CD14-positive monocyte (primary cell): ENCODE data around the gene PIEZO2. TPM values are rescaled to one million over a fixed set of nuclear protein-coding genes. Genes with fewer than 3 reads are reported as not detected.

Experiments
- DNase-seq, 3 donors: peaks; one replicate each; pipeline ENCODE4 v3.0.0-alpha.2; 2011 to 2022
- H2AFZ ChIP-seq: 2 replicates; pipeline ENCODE4 v1.6.0; 2012; ENCODE audit warnings: mild to moderate bottlenecking, low read depth, low read length, inconsistent platforms; ENCODE audit not compliant: insufficient read depth, poor library complexity, severe bottlenecking
- H3K27ac ChIP-seq, 2 donors: 1 replicate in 1 of 2; 2 replicates in 1 of 2; pipeline ENCODE4 v1.5.1; 2012 to 2013; ENCODE audit warnings: low read length in 2 of 2, control low read depth in 1 of 2, inconsistent platforms in 1 of 2, low read depth in 1 of 2, mild to moderate bottlenecking in 1 of 2
- H3K27me3 ChIP-seq, 2 donors: one replicate each; pipeline versions ENCODE4 v1.6.0 to v1.6.1; 2011 to 2013; ENCODE audit warnings: low read length in 2 of 2; ENCODE audit not compliant: control insufficient read depth in 2 of 2, insufficient read depth in 2 of 2
- H3K36me3 ChIP-seq, 2 donors: replicated peaks in 1 of 2; 1 replicate in 1 of 2; 2 replicates in 1 of 2; pipeline versions ENCODE4 v1.5.1 to v1.6.1; 2012 to 2013; ENCODE audit warnings: low read length in 2 of 2, control low read depth in 1 of 2, inconsistent platforms in 1 of 2, mild to moderate bottlenecking in 1 of 2; ENCODE audit not compliant: insufficient read depth in 2 of 2, control insufficient read depth in 1 of 2
- H3K4me1 ChIP-seq, 2 donors: 1 replicate in 1 of 2; 2 replicates in 1 of 2; pipeline versions ENCODE4 v1.5.1 to v1.6.1; 2012 to 2013; ENCODE audit warnings: low read length in 2 of 2, control low read depth in 1 of 2, inconsistent platforms in 1 of 2, mild to moderate bottlenecking in 1 of 2, moderate library complexity in 1 of 2; ENCODE audit not compliant: insufficient read depth in 2 of 2, control insufficient read depth in 1 of 2
- H3K4me2 ChIP-seq: replicated peaks from 2 replicates; pipeline ENCODE3; 2012; ENCODE audit warnings: low read length, moderate library complexity, mild to moderate bottlenecking; ENCODE audit not compliant: poor library complexity, severe bottlenecking; ENCODE audit errors: extremely low read depth
- H3K4me3 ChIP-seq, 3 experiments: fragments of 200-600 bp in 1 of 3; sonication (generic) in 1 of 3; replicated peaks in 1 of 3; 1 replicate in 2 of 3; 2 replicates in 1 of 3; pipeline ENCODE4 v1.5.1; 2011 to 2013; ENCODE audit warnings: low read length in 3 of 3, mild to moderate bottlenecking in 3 of 3, control low read depth in 2 of 3, low read depth in 2 of 3, inconsistent platforms in 1 of 3, moderate library complexity in 1 of 3
- H3K79me2 ChIP-seq: 2 replicates; pipeline ENCODE4 v1.6.0; 2012; ENCODE audit warnings: mild to moderate bottlenecking, control low read depth, inconsistent platforms, low read length, moderate library complexity; ENCODE audit not compliant: insufficient read depth
- H3K9ac ChIP-seq: 2 replicates; pipeline ENCODE4 v1.6.0; 2017; ENCODE audit warnings: low read length, mild to moderate bottlenecking; ENCODE audit not compliant: insufficient read depth, poor library complexity, severe bottlenecking
- H3K9me3 ChIP-seq, 2 donors: replicated peaks in 1 of 2; 1 replicate in 1 of 2; 2 replicates in 1 of 2; pipeline versions ENCODE4 v1.5.1 to v1.6.1; 2012 to 2013; ENCODE audit warnings: low read length in 2 of 2, control low read depth in 1 of 2; ENCODE audit not compliant: control insufficient read depth in 1 of 2, insufficient read depth in 1 of 2
- H4K20me1 ChIP-seq: 2 replicates; pipeline ENCODE4 v1.6.0; 2012; ENCODE audit warnings: mild to moderate bottlenecking, low read length, control low read depth, moderate library complexity; ENCODE audit not compliant: insufficient read depth
- H3K27ac Mint-ChIP-seq, 7 donors: one replicate each; pipeline ENCODE4 v1.8.0; 2020; ENCODE audit warnings: mild to moderate bottlenecking in 7 of 7, mixed read lengths in 7 of 7, moderate library complexity in 6 of 7, inconsistent platforms in 2 of 7
- H3K27me3 Mint-ChIP-seq, 3 donors: one replicate each; pipeline ENCODE4 v1.8.0; 2021 to 2022; ENCODE audit warnings: low read depth in 3 of 3, mild to moderate bottlenecking in 3 of 3, mixed read lengths in 3 of 3, moderate library complexity in 3 of 3, inconsistent platforms in 1 of 3
- H3K36me3 Mint-ChIP-seq, 2 donors: one replicate each; pipeline ENCODE4 v1.8.0; 2020; ENCODE audit warnings: mixed read lengths in 2 of 2, inconsistent platforms in 1 of 2, mild to moderate bottlenecking in 1 of 2
- H3K4me1 Mint-ChIP-seq: one replicate; pipeline ENCODE4 v1.8.0; 2020; ENCODE audit warnings: mild to moderate bottlenecking, mixed read lengths
- H3K4me3 Mint-ChIP-seq, 2 donors: one replicate each; pipeline ENCODE4 v1.8.0; 2020; ENCODE audit warnings: mild to moderate bottlenecking in 2 of 2, mixed read lengths in 2 of 2, moderate library complexity in 1 of 2
- H3K9me3 Mint-ChIP-seq, 7 donors: one replicate each; pipeline ENCODE4 v1.8.0; 2020 to 2022; ENCODE audit warnings: mixed read lengths in 7 of 7, mild to moderate bottlenecking in 6 of 7, moderate library complexity in 6 of 7, inconsistent platforms in 2 of 7
- WGBS: methylation state at CpG from one replicate; pipeline ENCODE4 v1.1.5; 2013; ENCODE audit warnings: missing lambda C conversion rate; ENCODE audit not compliant: insufficient coverage; 5-methylcytosine and 5-hydroxymethylcytosine counted together
- intact Hi-C, 2 donors: fragments of 100-400 bp; cut with micrococcal nuclease; formaldehyde crosslinking; loops; one replicate each; pipeline versions ENCODE4 v1.15.0 to v1.15.1; 2023
- polyA plus RNA-seq, 3 donors: library from polyadenylated mRNA; depleted of rRNA in 1 of 3; unstranded in 2 of 3; stranded (reverse) in 1 of 3; fragments of 300-500 nt in 2 of 3; fragments of >200 nt in 1 of 3; fragmentation: Illumina TruSeq in 2 of 3; gene quantifications; 1 replicate in 2 of 3; 2 replicates in 1 of 3; pipeline ENCODE4 v1.2.3, GENCODE V29; 2012 to 2021
- TF ChIP-seq, protein P1 (sequence below): fragments of 200-600 bp; IDR thresholded peaks from one replicate; pipeline ENCODE4 v1.8.0; 2022; ENCODE audit warnings: antibody characterized with exemption, mild to moderate bottlenecking

The PIEZO2 gene
- polyA plus RNA-seq, 3 donors = not detected

DNA sequence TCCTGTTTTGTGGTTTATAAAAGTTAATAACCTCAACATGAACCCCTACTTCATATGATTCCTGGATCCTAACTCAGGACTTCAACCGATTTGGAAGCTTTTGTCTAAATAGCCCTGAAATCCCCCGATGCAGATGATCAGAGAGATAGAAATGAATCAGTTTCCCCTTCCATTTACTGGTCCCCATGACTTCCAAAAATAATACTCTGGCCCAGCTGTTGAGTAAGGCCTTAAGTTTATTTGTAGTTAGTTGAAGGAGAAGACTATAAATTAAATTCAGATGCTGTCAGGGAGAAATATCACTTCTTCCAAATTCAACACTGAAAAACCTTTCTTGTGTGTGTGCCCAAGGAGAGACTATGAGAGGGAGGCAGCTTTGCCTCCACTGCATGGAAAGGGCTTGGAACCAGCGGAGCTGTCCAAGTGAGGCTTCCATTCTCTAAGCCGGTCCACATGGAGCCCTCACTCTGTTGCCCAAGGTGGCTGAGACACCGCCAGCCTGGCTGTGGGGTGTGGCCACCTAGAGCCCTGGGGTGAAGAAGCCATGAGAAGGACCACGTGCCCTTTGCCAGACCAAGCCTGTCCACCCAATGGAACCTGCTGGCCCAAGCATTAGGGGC is 53.6 kb downstream of the PIEZO2 start:
- Mint-ChIP-seq H3K27me3 (peaks cover 0 to 4% (median 3%) of the 10 kb centered on the region in 3 donors), H3K36me3 (no peaks in the 10 kb centered on the region), H3K4me3 (no peak overlapping the region), H3K9me3 (peaks cover 0 to 10% (median 0%) of the 10 kb centered on the region in 7 donors), H3K4me1 (no peaks in the 10 kb centered on the region), H3K27ac (no peak overlapping the region)
- Histone ChIP-seq H3K4me2 (no peak overlapping the region), H3K79me2 (no peaks in the 10 kb centered on the region), H3K9ac (no peak overlapping the region), H2AFZ (no peak overlapping the region), H3K27me3 (no peaks in the 10 kb centered on the region), H3K9me3 (no peaks in the 10 kb centered on the region), H3K27ac (no peak overlapping the region), H4K20me1 (no peaks in the 10 kb centered on the region), H3K36me3 (no peaks in the 10 kb centered on the region), H3K4me3 (no peak overlapping the region), H3K4me1 (no peaks in the 10 kb centered on the region)
- TF ChIP-seq, protein P1, sequence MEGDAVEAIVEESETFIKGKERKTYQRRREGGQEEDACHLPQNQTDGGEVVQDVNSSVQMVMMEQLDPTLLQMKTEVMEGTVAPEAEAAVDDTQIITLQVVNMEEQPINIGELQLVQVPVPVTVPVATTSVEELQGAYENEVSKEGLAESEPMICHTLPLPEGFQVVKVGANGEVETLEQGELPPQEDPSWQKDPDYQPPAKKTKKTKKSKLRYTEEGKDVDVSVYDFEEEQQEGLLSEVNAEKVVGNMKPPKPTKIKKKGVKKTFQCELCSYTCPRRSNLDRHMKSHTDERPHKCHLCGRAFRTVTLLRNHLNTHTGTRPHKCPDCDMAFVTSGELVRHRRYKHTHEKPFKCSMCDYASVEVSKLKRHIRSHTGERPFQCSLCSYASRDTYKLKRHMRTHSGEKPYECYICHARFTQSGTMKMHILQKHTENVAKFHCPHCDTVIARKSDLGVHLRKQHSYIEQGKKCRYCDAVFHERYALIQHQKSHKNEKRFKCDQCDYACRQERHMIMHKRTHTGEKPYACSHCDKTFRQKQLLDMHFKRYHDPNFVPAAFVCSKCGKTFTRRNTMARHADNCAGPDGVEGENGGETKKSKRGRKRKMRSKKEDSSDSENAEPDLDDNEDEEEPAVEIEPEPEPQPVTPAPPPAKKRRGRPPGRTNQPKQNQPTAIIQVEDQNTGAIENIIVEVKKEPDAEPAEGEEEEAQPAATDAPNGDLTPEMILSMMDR = no peak
- WGBS = 85% methylated on average over 5 of the region's 6 CpGs
- no peak for DNase-seq
- intact Hi-C loops = no loop called here

DNA sequence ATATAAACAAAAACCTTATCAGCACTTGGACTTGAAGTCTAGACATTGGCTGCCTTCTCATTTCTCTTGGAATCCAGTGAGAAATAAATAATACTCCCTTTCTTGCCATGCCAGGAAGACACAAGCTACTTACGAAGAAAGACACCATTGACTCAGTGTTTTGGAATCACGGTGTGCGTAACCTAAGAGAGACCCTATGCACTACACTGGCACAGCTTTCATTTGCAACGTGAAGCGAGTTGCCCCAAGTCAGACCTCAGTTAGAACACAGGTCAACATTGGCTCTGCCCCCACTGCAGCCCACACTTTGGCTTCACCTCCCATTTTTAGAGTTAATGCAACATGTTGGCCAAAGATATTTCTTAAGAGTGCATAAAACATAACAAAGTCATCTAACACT is 54.2 kb downstream of the PIEZO2 start:
- Histone ChIP-seq H3K27ac (no peak overlapping the region), H3K9me3 (no peaks in the 10 kb centered on the region), H3K4me3 (no peak overlapping the region), H3K4me1 (peaks cover 0 to 2% of the 10 kb centered on the region in 2 donors), H3K36me3 (no peaks in the 10 kb centered on the region), H3K79me2 (no peaks in the 10 kb centered on the region), H3K4me2 (no peak overlapping the region), H3K9ac (no peak overlapping the region), H2AFZ (no peak overlapping the region), H3K27me3 (no peaks in the 10 kb centered on the region), H4K20me1 (no peaks in the 10 kb centered on the region)
- TF ChIP-seq, protein P1 = no peak
- peaks cover 2% of the 10 kb centered on the region for H3K4me1 Mint-ChIP-seq
- 98% methylated on average over 4 of the region's 5 CpGs for WGBS
- H3K27ac Mint-ChIP-seq = no peak overlapping the region
- no peak for DNase-seq
- H3K4me3 Mint-ChIP-seq = no peak overlapping the region
- no peaks in the 10 kb centered on the region for H3K36me3 Mint-ChIP-seq
- intact Hi-C loops = no loop called here
- H3K9me3 Mint-ChIP-seq = peaks cover 0 to 7% (median 0%) of the 10 kb centered on the region in 7 donors
- H3K27me3 Mint-ChIP-seq = peaks cover 0 to 4% (median 3%) of the 10 kb centered on the region in 3 donors
